Measurements from ENCODE around the gene COA8.

DNA sequence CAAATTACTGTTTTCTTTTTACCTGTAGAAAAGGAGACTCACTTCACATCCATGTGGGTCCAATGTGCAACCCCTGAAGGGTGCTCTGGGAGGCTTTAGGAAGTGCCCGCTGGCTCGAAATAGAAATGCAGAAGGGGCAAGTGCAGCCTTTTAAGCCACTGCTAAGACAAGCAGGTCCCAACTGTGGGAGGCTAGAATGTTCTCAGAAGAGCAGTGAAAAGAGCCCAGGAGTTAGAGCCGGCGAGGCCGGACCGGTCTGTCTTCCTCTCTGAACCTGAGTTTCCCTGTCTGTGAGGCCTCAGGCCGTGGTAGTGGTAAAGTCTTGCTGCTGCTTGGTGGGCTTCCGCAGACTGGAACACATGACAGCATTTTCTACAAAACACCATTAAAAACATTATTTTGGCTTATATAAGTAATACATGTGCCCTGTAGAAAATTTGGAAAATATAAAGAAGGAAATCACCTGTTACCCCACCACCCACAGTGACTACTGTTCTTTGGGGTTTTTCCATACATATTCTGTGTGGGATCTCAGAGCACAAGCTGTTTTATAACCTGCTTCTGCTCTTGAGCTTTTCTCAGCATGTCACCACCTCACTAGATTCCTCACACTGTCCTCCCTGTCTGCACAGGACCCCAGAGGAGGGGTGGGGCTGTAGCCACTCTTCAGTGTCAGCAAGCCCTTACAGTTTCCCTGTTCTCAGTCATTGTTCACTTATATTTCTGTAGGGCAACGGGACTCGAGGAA lies 46.2 kb upstream of the COA8 start:
- TF ChIP-seq, protein P1, sequence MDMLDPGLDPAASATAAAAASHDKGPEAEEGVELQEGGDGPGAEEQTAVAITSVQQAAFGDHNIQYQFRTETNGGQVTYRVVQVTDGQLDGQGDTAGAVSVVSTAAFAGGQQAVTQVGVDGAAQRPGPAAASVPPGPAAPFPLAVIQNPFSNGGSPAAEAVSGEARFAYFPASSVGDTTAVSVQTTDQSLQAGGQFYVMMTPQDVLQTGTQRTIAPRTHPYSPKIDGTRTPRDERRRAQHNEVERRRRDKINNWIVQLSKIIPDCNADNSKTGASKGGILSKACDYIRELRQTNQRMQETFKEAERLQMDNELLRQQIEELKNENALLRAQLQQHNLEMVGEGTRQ (IDR thresholded peaks at IDR 0.05; ENCODE audit: borderline replicate concordance, low read depth, low read length) = no peak
- no peak for TF ChIP-seq CTCF (IDR thresholded peaks at IDR 0.05)
- no peak for TF ChIP-seq TAF1 (IDR thresholded peaks at IDR 0.05; ENCODE audit: borderline replicate concordance, low read depth, low read length)
